Thoracic aorta (tissue), 2 donors: ENCODE results near the gene MAGI1. TPM values are rescaled to one million over a fixed set of nuclear protein-coding genes. Genes with fewer than 3 reads are reported as not detected.
A peak's percentile ranks its signal among the peaks of the same experiment; 100 is the strongest.

Experiments used
- ATAC-seq: fragments of 150-250 bp; one replicate; pipeline ENCODE4 v1.8.0; 2017; ENCODE audit warnings: low read depth; ENCODE audit not compliant: insufficient number of reproducible peaks, low FRiP score
- DNase-seq: peaks from one replicate; pipeline ENCODE4 v3.0.0-alpha.2; 2020; ENCODE audit warnings: low spot score
- H3K27ac ChIP-seq, 2 donors: fragments of 200-600 bp; sonication (generic); 1 replicate in 1 of 2; 2 replicates in 1 of 2; pipeline ENCODE4 v1.5.1; 2016; ENCODE audit warnings: mild to moderate bottlenecking in 2 of 2, moderate library complexity in 2 of 2
- H3K27me3 ChIP-seq: fragments of 200-600 bp; sonication (generic); replicated peaks from 2 replicates; pipeline ENCODE4 v1.6.0; 2016; ENCODE audit warnings: mild to moderate bottlenecking; ENCODE audit not compliant: insufficient read depth
- H3K36me3 ChIP-seq: fragments of 200-600 bp; sonication (generic); one replicate; pipeline ENCODE4 v1.5.1; 2016
- H3K4me1 ChIP-seq, 2 donors: fragments of 200-600 bp; sonication (generic); 1 replicate in 1 of 2; 2 replicates in 1 of 2; pipeline versions ENCODE4 v1.5.1 to v1.6.0; 2016; ENCODE audit warnings: low read depth in 2 of 2, mild to moderate bottlenecking in 1 of 2; ENCODE audit not compliant: control insufficient read depth in 1 of 2
- H3K4me3 ChIP-seq: fragments of 200-600 bp; sonication (generic); 2 replicates; pipeline ENCODE4 v1.5.1; 2016; ENCODE audit warnings: mild to moderate bottlenecking
- H3K9me3 ChIP-seq: fragments of 200-600 bp; sonication (generic); 2 replicates; pipeline ENCODE4 v1.5.1; 2016
- CTCF ChIP-seq: fragments of 200-600 bp; sonication (generic); IDR thresholded peaks from one replicate; pipeline ENCODE4 v1.5.1; 2019; ENCODE audit warnings: antibody characterized with exemption
- total RNA-seq, 2 donors: library from RNA; depleted of rRNA; stranded (reverse); fragments of >200 nt; gene quantifications; one replicate each; pipeline versions ENCODE4 v1.1.0 to v1.2.3, GENCODE V29; 2016

MAGI1 gene
- 10 to 100 TPM; 48.2 to 88.5 TPM for total RNA-seq

- no peaks in the 10 kb centered on the region for H3K36me3 ChIP-seq
- peaks cover 9 to 28% of the 10 kb centered on the region in 2 donors for H3K4me1 ChIP-seq
- no peak for TF ChIP-seq CTCF
- DNase-seq: peak; percentile 60
- no peaks in the 10 kb centered on the region for H3K9me3 ChIP-seq
- peak within 1 kb of the TSS; percentile 95 to 96 for H3K27ac ChIP-seq
- peak within 1 kb of the TSS; percentile 76 for H3K4me3 ChIP-seq
- ATAC-seq: peak; percentile 81
- H3K27me3 ChIP-seq: no peaks in the 10 kb centered on the region
Measured at GRCh38 chr3:66038726-66039589, at the start of gene MAGI1. Gene MAGI1 (minus strand): TSS chr3:66038918. CDS start chr3:66038308, 610 bp downstream.

- no peaks in the 10 kb centered on the region for H3K36me3 ChIP-seq
- no peak overlapping the region for H3K27ac ChIP-seq
- no peaks in the 10 kb centered on the region for H3K27me3 ChIP-seq
- ATAC-seq: no peak
- no peak for DNase-seq
- H3K4me3 ChIP-seq: no peak overlapping the region
- no peaks in the 10 kb centered on the region for H3K9me3 ChIP-seq
- H3K4me1 ChIP-seq: no peaks in the 10 kb centered on the region
- TF ChIP-seq CTCF: no peak
Measured at GRCh38 chr3:66083784-66084213, 45.1 kb upstream of the MAGI1 start.

GRCh38 chr3:66083096-66083678, 44.5 kb upstream of the MAGI1 start:
- H3K36me3 ChIP-seq: no peaks in the 10 kb centered on the region
- no peaks in the 10 kb centered on the region for H3K9me3 ChIP-seq
- no peak for ATAC-seq
- DNase-seq: no peak
- H3K27me3 ChIP-seq: no peaks in the 10 kb centered on the region
- H3K4me3 ChIP-seq: no peak overlapping the region
- no peak overlapping the region for H3K27ac ChIP-seq
- no peaks in the 10 kb centered on the region for H3K4me1 ChIP-seq
- TF ChIP-seq CTCF: no peak

- Histone ChIP-seq H3K4me3 (no peak overlapping the region), H3K36me3 (no peaks in the 10 kb centered on the region), H3K27ac (no peak overlapping the region), H3K27me3 (no peaks in the 10 kb centered on the region), H3K9me3 (no peaks in the 10 kb centered on the region), H3K4me1 (no peaks in the 10 kb centered on the region)
- ATAC-seq (no peak), DNase-seq (no peak)
- TF ChIP-seq CTCF: no peak
Measured at GRCh38 chr3:66082679-66083078, 44.0 kb upstream of the MAGI1 start.

GRCh38 chr3:66080167-66080566, 41.4 kb upstream of the MAGI1 start:
- DNase-seq (no peak), ATAC-seq (no peak)
- no peak for TF ChIP-seq CTCF

More at GRCh38 chr3:66080167-66080566, 41.4 kb upstream of the MAGI1 start:
- Histone ChIP-seq H3K27me3 (no peaks in the 10 kb centered on the region), H3K4me1 (no peaks in the 10 kb centered on the region), H3K9me3 (no peaks in the 10 kb centered on the region), H3K36me3 (no peaks in the 10 kb centered on the region), H3K27ac (no peak overlapping the region), H3K4me3 (no peak overlapping the region)
